Left lung (tissue), 10 donors: ENCODE data around the gene PCDHGA1. TPM values are rescaled to one million over a fixed set of nuclear protein-coding genes. Genes with fewer than 3 reads are reported as not detected.

Experiments used
- ATAC-seq: fragments of 200-7000 bp; cut with Tn5 transposase; one replicate; pipeline ENCODE4 v1.9.1; 2020; ENCODE audit warnings: moderate library complexity
- DNase-seq, 4 donors: peaks; one replicate each; pipeline ENCODE4 v3.0.0-alpha.2; 2013 to 2020
- H3K27ac ChIP-seq, 2 donors: fragments of 200-600 bp; sonication (generic) in 1 of 2; one replicate each; pipeline versions ENCODE4 v1.5.0 to v1.8.0; 2020 to 2021
- H3K27me3 ChIP-seq, 2 donors: fragments of 200-600 bp; sonication (generic) in 1 of 2; one replicate each; pipeline versions ENCODE4 v1.5.0 to v1.8.0; 2020 to 2021
- H3K36me3 ChIP-seq, 2 donors: fragments of 200-600 bp; sonication (generic) in 1 of 2; one replicate each; pipeline versions ENCODE4 v1.5.0 to v1.8.0; 2020 to 2021
- H3K4me1 ChIP-seq, 2 donors: fragments of 200-600 bp; one replicate each; pipeline ENCODE4 v1.8.0; 2021
- H3K4me3 ChIP-seq, 2 donors: fragments of 200-600 bp; sonication (generic) in 1 of 2; one replicate each; pipeline versions ENCODE4 v1.5.0 to v1.8.0; 2020 to 2021; ENCODE audit warnings: mild to moderate bottlenecking in 1 of 2
- H3K9me3 ChIP-seq, 2 donors: fragments of 200-600 bp; sonication (generic) in 1 of 2; one replicate each; pipeline versions ENCODE4 v1.5.0 to v1.8.0; 2020 to 2021
- intact Hi-C, 2 donors: fragments of 100-400 bp; cut with DNase I; formaldehyde crosslinking; loops; one replicate each; pipeline versions ENCODE4 v1.11.2 to v1.14.2; 2022
- polyA plus RNA-seq, 6 donors: library from polyadenylated mRNA; unstranded; fragments of 120-200 nt; gene quantifications; one replicate each; pipeline ENCODE4 v1.2.1, GENCODE V29; 2013; ENCODE audit not compliant: insufficient read length in 6 of 6
- total RNA-seq, 2 donors: library from RNA; stranded (reverse); fragmentation: NEBNext Ultra II Directional; extraction: Animal tissue kit (Norgen Biotek cat#: 25700); gene quantifications; one replicate each; pipeline ENCODE4 v1.2.1, GENCODE V29; 2021
- TF ChIP-seq, protein P1 (sequence below), 2 donors: fragments of 200-600 bp; sonication (generic) in 1 of 2; IDR thresholded peaks; one replicate each; pipeline versions ENCODE4 v1.5.0 to v1.8.0; 2021; ENCODE audit warnings: antibody characterized with exemption in 2 of 2
- donor health status: DM: no; HTN: yes; CAD: no.
- donor health status: DM: no; HTN: no; CAD: no.

The PCDHGA1 gene
- total and polyA plus RNA-seq, 8 donors: 0.38 to 1.1 (median 0.75) TPM

DNA sequence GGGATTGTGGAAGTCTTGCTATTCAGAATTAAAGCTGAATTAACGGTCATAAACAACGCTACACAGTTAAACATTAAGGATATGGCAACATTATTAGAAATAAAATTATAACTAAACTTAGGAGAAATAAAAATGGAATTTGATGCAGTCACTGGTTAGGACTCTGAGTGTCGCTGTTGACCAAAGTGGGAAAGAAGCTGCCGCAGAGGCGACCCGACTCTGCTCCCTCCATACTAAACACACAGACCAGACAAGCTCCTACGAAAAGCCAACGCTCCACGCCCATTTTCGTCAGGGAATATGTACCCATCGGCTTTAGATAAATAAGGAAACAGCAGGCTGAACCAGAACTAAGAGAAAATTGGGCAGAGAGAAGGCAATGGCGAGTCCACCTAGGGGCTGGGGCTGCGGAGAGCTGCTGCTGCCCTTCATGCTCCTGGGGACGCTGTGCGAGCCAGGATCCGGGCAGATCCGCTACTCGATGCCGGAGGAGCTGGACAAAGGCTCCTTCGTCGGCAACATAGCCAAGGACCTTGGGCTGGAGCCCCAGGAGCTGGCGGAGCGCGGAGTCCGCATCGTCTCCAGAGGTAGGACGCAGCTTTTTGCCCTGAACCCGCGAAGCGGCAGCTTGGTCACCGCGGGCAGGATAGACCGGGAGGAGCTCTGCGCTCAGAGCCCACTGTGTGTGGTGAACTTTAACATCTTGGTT lies 33.8 kb downstream of the PCDHGA1 start, which contains the start of gene PCDHGA5:
PCDHGA5 (plus strand) TSS at position 211 of the 709 bp plus-strand sequence; CDS start at position 380, 169 bp downstream.
- H3K4me3 ChIP-seq: no peak within 1 kb of the TSS
- peaks cover 47 to 99% of the 10 kb centered on the region in 2 donors for H3K27me3 ChIP-seq
- H3K27ac ChIP-seq: no peak within 1 kb of the TSS
- intact Hi-C loops: no loop called here
- H3K9me3 ChIP-seq: peaks cover 4 to 89% of the 10 kb centered on the region in 2 donors
- H3K4me1 ChIP-seq: no peaks in the 10 kb centered on the region
- no peaks in the 10 kb centered on the region for H3K36me3 ChIP-seq
- ATAC-seq: no peak
- DNase-seq: no peak
- TF ChIP-seq, protein P1, sequence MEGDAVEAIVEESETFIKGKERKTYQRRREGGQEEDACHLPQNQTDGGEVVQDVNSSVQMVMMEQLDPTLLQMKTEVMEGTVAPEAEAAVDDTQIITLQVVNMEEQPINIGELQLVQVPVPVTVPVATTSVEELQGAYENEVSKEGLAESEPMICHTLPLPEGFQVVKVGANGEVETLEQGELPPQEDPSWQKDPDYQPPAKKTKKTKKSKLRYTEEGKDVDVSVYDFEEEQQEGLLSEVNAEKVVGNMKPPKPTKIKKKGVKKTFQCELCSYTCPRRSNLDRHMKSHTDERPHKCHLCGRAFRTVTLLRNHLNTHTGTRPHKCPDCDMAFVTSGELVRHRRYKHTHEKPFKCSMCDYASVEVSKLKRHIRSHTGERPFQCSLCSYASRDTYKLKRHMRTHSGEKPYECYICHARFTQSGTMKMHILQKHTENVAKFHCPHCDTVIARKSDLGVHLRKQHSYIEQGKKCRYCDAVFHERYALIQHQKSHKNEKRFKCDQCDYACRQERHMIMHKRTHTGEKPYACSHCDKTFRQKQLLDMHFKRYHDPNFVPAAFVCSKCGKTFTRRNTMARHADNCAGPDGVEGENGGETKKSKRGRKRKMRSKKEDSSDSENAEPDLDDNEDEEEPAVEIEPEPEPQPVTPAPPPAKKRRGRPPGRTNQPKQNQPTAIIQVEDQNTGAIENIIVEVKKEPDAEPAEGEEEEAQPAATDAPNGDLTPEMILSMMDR (IDR thresholded peaks at IDR 0.05): no peak

DNA sequence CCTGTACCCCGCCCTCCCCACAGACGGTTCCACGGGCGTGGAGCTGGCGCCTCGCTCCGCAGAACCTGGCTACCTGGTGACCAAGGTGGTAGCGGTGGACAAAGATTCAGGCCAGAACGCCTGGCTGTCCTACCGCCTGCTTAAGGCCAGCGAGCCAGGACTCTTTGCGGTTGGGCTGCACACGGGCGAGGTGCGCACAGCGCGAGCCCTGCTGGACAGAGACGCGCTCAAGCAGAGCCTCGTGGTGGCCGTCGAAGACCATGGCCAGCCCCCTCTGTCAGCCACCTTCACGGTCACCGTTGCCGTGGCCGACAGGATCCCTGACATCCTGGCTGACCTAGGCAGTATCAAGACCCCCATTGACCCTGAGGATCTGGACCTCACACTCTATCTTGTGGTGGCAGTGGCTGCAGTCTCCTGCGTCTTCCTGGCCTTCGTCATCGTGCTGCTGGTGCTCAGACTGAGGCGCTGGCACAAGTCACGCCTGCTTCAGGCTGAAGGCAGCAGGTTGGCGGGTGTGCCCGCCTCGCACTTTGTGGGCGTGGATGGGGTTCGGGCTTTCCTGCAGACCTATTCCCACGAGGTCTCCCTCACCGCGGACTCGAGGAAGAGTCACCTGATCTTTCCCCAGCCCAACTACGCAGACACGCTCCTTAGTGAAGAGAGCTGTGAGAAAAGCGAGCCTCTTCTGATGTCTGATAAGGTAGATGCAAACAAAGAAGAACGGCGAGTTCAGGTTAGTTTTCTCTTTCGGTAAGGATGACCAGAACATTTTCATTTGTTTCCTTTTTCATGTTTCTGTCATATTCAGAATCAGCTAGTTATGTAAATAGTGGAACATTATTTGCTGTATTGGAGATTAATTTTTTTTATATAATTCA lies 35.9 kb downstream of the PCDHGA1 start:
- Histone ChIP-seq H3K4me3 (no peak overlapping the region), H3K27ac (no peak overlapping the region), H3K4me1 (no peaks in the 10 kb centered on the region), H3K36me3 (no peaks in the 10 kb centered on the region), H3K9me3 (peaks cover under 1 to 88% of the 10 kb centered on the region in 2 donors), H3K27me3 (peaks cover 51 to 99% of the 10 kb centered on the region in 2 donors)
- TF ChIP-seq, protein P1 (IDR thresholded peaks at IDR 0.05): no peak
- ATAC-seq (no peak), DNase-seq (no peak)
- intact Hi-C loops: no loop called here

DNA sequence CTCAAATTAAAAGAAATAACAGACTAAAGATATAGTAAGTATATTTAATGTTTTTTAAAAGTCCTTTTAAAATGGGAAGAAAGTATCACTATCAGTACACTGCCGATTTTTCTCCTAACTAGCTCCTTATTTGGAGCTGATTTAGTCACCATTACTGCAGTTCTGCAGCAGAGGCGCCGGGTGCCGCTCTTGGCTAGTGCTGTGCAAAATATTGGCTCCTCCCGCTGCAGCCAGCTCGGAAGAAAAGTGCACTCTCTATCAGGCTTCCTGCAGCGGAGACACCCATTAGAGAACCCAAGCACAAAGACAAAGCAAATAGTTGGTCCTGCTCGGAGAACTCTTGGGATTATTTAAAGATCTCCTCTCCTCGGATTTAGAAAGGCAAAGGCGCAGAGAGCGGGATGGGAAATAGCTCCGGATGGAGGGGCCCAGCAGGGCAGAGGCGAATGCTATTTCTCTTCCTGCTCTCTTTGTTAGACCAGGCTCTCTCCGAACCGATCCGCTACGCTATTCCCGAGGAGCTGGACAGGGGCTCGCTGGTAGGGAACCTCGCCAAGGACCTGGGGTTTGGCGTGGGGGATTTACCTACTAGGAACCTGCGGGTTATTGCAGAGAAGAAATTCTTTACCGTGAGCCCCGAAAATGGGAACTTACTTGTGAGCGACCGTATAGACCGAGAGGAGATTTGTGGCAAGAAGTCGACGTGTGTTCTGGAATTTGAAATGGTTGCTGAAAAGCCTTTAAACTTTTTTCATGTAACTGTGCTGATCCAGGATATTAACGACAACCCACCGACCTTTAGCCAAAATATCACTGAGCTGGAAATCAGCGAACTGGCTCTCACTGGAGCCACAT lies 39.9 kb downstream of the PCDHGA1 start, which contains the start of gene PCDHGB3:
PCDHGB3 (plus strand) TSS at position 249 of the 855 bp plus-strand sequence; CDS start at position 402, 153 bp downstream.
- Histone ChIP-seq H3K36me3 (no peaks in the 10 kb centered on the region), H3K9me3 (peaks cover 3 to 87% of the 10 kb centered on the region in 2 donors), H3K4me3 (no peak within 1 kb of the TSS), H3K27me3 (peaks cover 41 to 99% of the 10 kb centered on the region in 2 donors), H3K27ac (no peak within 1 kb of the TSS), H3K4me1 (no peaks in the 10 kb centered on the region)
- DNase-seq (no peak), ATAC-seq (peak; percentile 54)
- TF ChIP-seq, protein P1 (IDR thresholded peaks at IDR 0.05): no peak
- intact Hi-C loops: no loop called here

DNA sequence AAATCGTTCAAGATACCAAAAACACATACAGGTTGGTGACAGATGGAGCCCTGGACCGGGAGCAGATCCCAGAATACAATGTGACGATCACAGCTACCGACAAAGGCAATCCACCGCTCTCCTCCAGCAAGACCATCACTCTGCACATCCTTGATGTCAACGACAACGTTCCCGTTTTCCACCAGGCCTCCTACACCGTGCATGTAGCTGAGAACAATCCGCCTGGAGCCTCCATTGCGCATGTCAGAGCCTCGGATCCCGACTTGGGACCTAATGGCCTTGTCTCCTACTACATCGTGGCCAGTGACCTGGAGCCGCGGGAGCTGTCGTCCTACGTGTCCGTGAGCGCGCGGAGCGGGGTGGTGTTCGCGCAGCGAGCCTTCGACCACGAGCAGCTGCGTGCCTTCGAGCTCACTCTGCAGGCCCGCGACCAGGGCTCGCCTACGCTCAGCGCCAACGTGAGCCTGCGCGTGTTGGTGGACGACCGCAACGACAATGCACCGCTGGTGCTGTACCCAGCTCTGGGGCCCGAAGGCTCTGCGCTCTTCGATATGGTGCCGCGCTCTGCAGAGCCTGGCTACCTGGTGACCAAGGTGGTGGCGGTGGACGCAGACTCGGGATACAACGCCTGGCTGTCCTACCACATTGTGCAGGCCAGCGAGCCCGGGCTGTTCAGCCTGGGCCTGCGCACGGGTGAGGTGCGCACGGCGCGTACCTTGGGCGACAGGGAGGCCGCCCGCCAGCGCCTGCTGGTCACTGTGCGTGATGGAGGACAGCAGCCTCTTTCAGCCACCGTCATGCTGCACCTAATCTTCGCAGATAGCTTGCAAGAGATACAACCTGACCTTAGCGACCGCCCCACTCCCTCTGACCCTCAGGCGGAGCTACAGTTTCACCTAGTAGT lies 41.5 kb downstream of the PCDHGA1 start:
- ATAC-seq (no peak), DNase-seq (no peak)
- Histone ChIP-seq H3K27me3 (peaks cover 27 to 97% of the 10 kb centered on the region in 2 donors), H3K4me1 (no peaks in the 10 kb centered on the region), H3K4me3 (no peak overlapping the region), H3K27ac (no peak overlapping the region), H3K36me3 (no peaks in the 10 kb centered on the region), H3K9me3 (peaks cover 3 to 86% of the 10 kb centered on the region in 2 donors)
- intact Hi-C loops: no loop called here
- TF ChIP-seq, protein P1 (IDR thresholded peaks at IDR 0.05): no peak
